OCI-LY3 (cell line): ENCODE results near the gene CEP20.

Experiments used
- H2AFZ ChIP-seq: fragments of 200-600, 300-600 bp; shearing (Covaris generic); 2 replicates; pipeline ENCODE4 v1.6.0; 2014; ENCODE audit warnings: antibody characterized with exemption, low read depth, low read length
- H3K27ac ChIP-seq: fragments of 200-600, 300-600 bp; sonication (generic); 2 replicates; pipeline ENCODE4 v1.5.1; 2014; ENCODE audit warnings: mild to moderate bottlenecking, low read length, moderate library complexity, mixed read lengths
- H3K27me3 ChIP-seq: fragments of 200-600, 300-600 bp; sonication (generic); 2 replicates; pipeline ENCODE4 v1.6.1; 2014; ENCODE audit warnings: low read depth, low read length, mixed read lengths
- H3K36me3 ChIP-seq: fragments of 200-600, 300-600 bp; sonication (generic); replicated peaks from 2 replicates; pipeline ENCODE3; 2014; ENCODE audit warnings: low read depth, low read length, mixed read lengths
- H3K4me1 ChIP-seq: fragments of 300-600, 200-600 bp; sonication (generic); 2 replicates; pipeline ENCODE4 v1.6.1; 2014; ENCODE audit warnings: low read length, mixed read lengths
- H3K4me2 ChIP-seq: fragments of 200-600, 300-600 bp; sonication (generic); 2 replicates; pipeline ENCODE4 v1.6.1; 2014; ENCODE audit warnings: low read length, mixed read lengths
- H3K4me3 ChIP-seq: fragments of 300-600, 200-600 bp; sonication (generic); 2 replicates; pipeline ENCODE4 v1.5.1; 2014; ENCODE audit warnings: antibody characterized with exemption, mild to moderate bottlenecking, low read length, moderate library complexity
- H3K79me2 ChIP-seq: fragments of 300-600, 200-600 bp; shearing (Covaris generic); 2 replicates; pipeline ENCODE4 v1.6.1; 2014; ENCODE audit warnings: mild to moderate bottlenecking, low read length, mixed read lengths
- H3K9ac ChIP-seq: fragments of 300-600, 200-600 bp; shearing (Covaris generic); 2 replicates; pipeline ENCODE4 v1.6.0; 2014; ENCODE audit warnings: mild to moderate bottlenecking, low read length, moderate library complexity
- H3K9me3 ChIP-seq: fragments of 200-600, 300-600 bp; shearing (Covaris generic); 2 replicates; pipeline ENCODE4 v1.6.1; 2014; ENCODE audit warnings: low read length, mixed read lengths; ENCODE audit not compliant: insufficient read depth
- H4K20me1 ChIP-seq: fragments of 200-600, 300-600 bp; sonication (generic); 2 replicates; pipeline ENCODE4 v1.6.1; 2016; ENCODE audit warnings: low read length, mixed read lengths; ENCODE audit not compliant: insufficient read depth
- CTCF ChIP-seq: fragments of 200-600, 300-600 bp; sonication (generic); IDR thresholded peaks from 2 replicates; pipeline ENCODE4 v1.5.1; 2014; ENCODE audit warnings: antibody characterized with exemption, low read length, low read depth
- EZH2phosphoT487 ChIP-seq: fragments of 200-600 bp; shearing (Covaris generic); IDR thresholded peaks from 2 replicates; pipeline ENCODE4 v1.6.1; 2018; ENCODE audit warnings: antibody characterized with exemption, mixed run types, low read depth

The CEP20 gene

GRCh38 chr16:15891508-15891907 is 3.1 kb upstream of the CEP20 start:
- Histone ChIP-seq H3K27me3 (no peaks in the 10 kb centered on the region), H3K27ac (no peak overlapping the region), H3K36me3 (no peaks in the 10 kb centered on the region), H3K4me3 (no peak overlapping the region), H2AFZ (no peak overlapping the region), H3K9me3 (no peaks in the 10 kb centered on the region), H3K4me1 (peaks cover 13% of the 10 kb centered on the region), H3K79me2 (peaks cover 18% of the 10 kb centered on the region), H3K9ac (no peak overlapping the region), H3K4me2 (no peak overlapping the region), H4K20me1 (no peaks in the 10 kb centered on the region)
- TF ChIP-seq CTCF (no peak), EZH2phosphoT487 (no peak)

GRCh38 chr16:15887283-15887682 is 1.1 kb downstream of the CEP20 start:
- H2AFZ ChIP-seq: no peak overlapping the region
- peaks cover 13% of the 10 kb centered on the region for H3K4me1 ChIP-seq
- H3K79me2 ChIP-seq: peaks cover 49% of the 10 kb centered on the region
- H3K4me3 ChIP-seq: peak overlapping the region; percentile 96
- H3K9me3 ChIP-seq: no peaks in the 10 kb centered on the region
- no peaks in the 10 kb centered on the region for H3K27me3 ChIP-seq
- no peak for TF ChIP-seq CTCF
- TF ChIP-seq EZH2phosphoT487: no peak
- peak overlapping the region; percentile 92 for H3K9ac ChIP-seq
- no peaks in the 10 kb centered on the region for H3K36me3 ChIP-seq
- H3K4me2 ChIP-seq: peak overlapping the region; percentile 80
- no peak overlapping the region for H3K27ac ChIP-seq
- peaks cover 9% of the 10 kb centered on the region; the same call in 1 of the 2 replicates for H4K20me1 ChIP-seq

GRCh38 chr16:15886078-15886477 is 2.3 kb downstream of the CEP20 start:
- H4K20me1 ChIP-seq: peaks cover 9% of the 10 kb centered on the region; the same call in 1 of the 2 replicates
- TF ChIP-seq EZH2phosphoT487 (no peak), CTCF (no peak)
- H3K4me1 ChIP-seq: peaks cover 13% of the 10 kb centered on the region
- H3K27ac ChIP-seq: no peak overlapping the region
- no peaks in the 10 kb centered on the region for H3K27me3 ChIP-seq
- no peak overlapping the region for H3K4me2 ChIP-seq
- H3K79me2 ChIP-seq: peaks cover 49% of the 10 kb centered on the region
- H3K9ac ChIP-seq: no peak overlapping the region
- H3K9me3 ChIP-seq: no peaks in the 10 kb centered on the region
- H2AFZ ChIP-seq: no peak overlapping the region
- no peak overlapping the region for H3K4me3 ChIP-seq
- H3K36me3 ChIP-seq: peaks cover 4% of the 10 kb centered on the region

- Histone ChIP-seq H4K20me1 (peaks cover 9% of the 10 kb centered on the region; the same call in 1 of the 2 replicates), H3K4me2 (no peak overlapping the region), H3K27ac (no peak overlapping the region), H3K4me1 (peaks cover 13% of the 10 kb centered on the region), H3K9me3 (no peaks in the 10 kb centered on the region), H3K27me3 (no peaks in the 10 kb centered on the region), H2AFZ (no peak overlapping the region), H3K36me3 (peaks cover 4% of the 10 kb centered on the region), H3K79me2 (peaks cover 49% of the 10 kb centered on the region), H3K9ac (no peak overlapping the region), H3K4me3 (no peak overlapping the region)
- no peak for TF ChIP-seq CTCF
- TF ChIP-seq EZH2phosphoT487: no peak
These were observed 2.8 kb downstream of the CEP20 start for GRCh38 chr16:15885560-15886001.
